H54 (cell line): Measurements from ENCODE around the gene THOC3.
"Not testable (repeated sequence)": the region's sequence is repeated elsewhere in the genome, so short reads cannot be mapped to it uniquely, and the experiment has no call there.

ENCODE experiments used
- DNase-seq: peaks from one replicate; pipeline ENCODE4 v3.0.0; 2011; ENCODE audit warnings: low spot score, mixed read lengths; ENCODE audit not compliant: insufficient read length
- FAIRE-seq: peaks from 3 replicates; lab custom pipeline; 2011; peaks lifted over from hg19 to GRCh38; lab: Jason Lieb, UNC
- POLR2A ChIP-seq: IDR thresholded peaks from 2 replicates; pipeline ENCODE4 v1.6.1; 2011; ENCODE audit warnings: low read depth, mild to moderate bottlenecking, low read length

THOC3 gene

GRCh38 chr5:175948329-175949108 is 19.6 kb downstream of the THOC3 start:
- FAIRE-seq, DNase-seq: not testable (repeated sequence)

- not testable (repeated sequence) for FAIRE-seq
Observed at GRCh38 chr5:175943253-175943652, 24.9 kb downstream of the THOC3 start.

GRCh38 chr5:175940632-175941031 is 27.5 kb downstream of the THOC3 start:
- not testable (repeated sequence) for DNase-seq, FAIRE-seq

More at GRCh38 chr5:175943253-175943652, 24.9 kb downstream of the THOC3 start:
- not testable (repeated sequence) for DNase-seq

- not testable (repeated sequence) for DNase-seq, FAIRE-seq
Observed at GRCh38 chr5:175938489-175938888, 29.6 kb downstream of the THOC3 start.

GRCh38 chr5:175928752-175929151 is 39.4 kb downstream of the THOC3 start:
- DNase-seq = not testable (repeated sequence)
- FAIRE-seq = peak; percentile 78

- FAIRE-seq, DNase-seq: not testable (repeated sequence)
Observed at GRCh38 chr5:175925106-175925505, 43.0 kb downstream of the THOC3 start.

- DNase-seq = peak; percentile 85
- no peak for TF ChIP-seq POLR2A
- FAIRE-seq = peak; percentile 20
Observed at GRCh38 chr5:175922192-175922885, 45.8 kb downstream of the THOC3 start.

- no peak for TF ChIP-seq POLR2A
- DNase-seq = no peak
- no peak for FAIRE-seq
Observed at GRCh38 chr5:175921061-175921730, 46.9 kb downstream of the THOC3 start.

GRCh38 chr5:175920231-175920811 is 47.8 kb downstream of the THOC3 start:
- FAIRE-seq (no peak), DNase-seq (no peak)
- TF ChIP-seq POLR2A = no peak

- DNase-seq, FAIRE-seq: not testable (repeated sequence)
Observed at GRCh38 chr5:175915066-175916037, 52.8 kb downstream of the THOC3 start.

GRCh38 chr5:175913835-175914672 is 54.1 kb downstream of the THOC3 start:
- DNase-seq, FAIRE-seq: not testable (repeated sequence)

- not testable (repeated sequence) for FAIRE-seq, DNase-seq
Observed at GRCh38 chr5:175910072-175910471, 58.0 kb downstream of the THOC3 start.
